ENCODE results near the gene IRAK2.

GRCh38 chr3:10187290-10187876 is 22.7 kb downstream of the IRAK2 start:
- TF ChIP-seq CTCF (conservative IDR thresholded peaks at IDR 0.05; ENCODE audit: low read length) (no peak), EZH2phosphoT487 (IDR thresholded peaks at IDR 0.05; ENCODE audit: borderline replicate concordance, low read depth, low read length) (no peak)

Data from OCI-LY7 (cell line).